ENCODE results near the gene NOXA1.
"Not testable (repeated sequence)": the region's sequence is repeated elsewhere in the genome, so short reads cannot be mapped to it uniquely, and the experiment has no call there.

NOXA1 gene, protein sequence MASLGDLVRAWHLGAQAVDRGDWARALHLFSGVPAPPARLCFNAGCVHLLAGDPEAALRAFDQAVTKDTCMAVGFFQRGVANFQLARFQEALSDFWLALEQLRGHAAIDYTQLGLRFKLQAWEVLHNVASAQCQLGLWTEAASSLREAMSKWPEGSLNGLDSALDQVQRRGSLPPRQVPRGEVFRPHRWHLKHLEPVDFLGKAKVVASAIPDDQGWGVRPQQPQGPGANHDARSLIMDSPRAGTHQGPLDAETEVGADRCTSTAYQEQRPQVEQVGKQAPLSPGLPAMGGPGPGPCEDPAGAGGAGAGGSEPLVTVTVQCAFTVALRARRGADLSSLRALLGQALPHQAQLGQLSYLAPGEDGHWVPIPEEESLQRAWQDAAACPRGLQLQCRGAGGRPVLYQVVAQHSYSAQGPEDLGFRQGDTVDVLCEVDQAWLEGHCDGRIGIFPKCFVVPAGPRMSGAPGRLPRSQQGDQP

DNA sequence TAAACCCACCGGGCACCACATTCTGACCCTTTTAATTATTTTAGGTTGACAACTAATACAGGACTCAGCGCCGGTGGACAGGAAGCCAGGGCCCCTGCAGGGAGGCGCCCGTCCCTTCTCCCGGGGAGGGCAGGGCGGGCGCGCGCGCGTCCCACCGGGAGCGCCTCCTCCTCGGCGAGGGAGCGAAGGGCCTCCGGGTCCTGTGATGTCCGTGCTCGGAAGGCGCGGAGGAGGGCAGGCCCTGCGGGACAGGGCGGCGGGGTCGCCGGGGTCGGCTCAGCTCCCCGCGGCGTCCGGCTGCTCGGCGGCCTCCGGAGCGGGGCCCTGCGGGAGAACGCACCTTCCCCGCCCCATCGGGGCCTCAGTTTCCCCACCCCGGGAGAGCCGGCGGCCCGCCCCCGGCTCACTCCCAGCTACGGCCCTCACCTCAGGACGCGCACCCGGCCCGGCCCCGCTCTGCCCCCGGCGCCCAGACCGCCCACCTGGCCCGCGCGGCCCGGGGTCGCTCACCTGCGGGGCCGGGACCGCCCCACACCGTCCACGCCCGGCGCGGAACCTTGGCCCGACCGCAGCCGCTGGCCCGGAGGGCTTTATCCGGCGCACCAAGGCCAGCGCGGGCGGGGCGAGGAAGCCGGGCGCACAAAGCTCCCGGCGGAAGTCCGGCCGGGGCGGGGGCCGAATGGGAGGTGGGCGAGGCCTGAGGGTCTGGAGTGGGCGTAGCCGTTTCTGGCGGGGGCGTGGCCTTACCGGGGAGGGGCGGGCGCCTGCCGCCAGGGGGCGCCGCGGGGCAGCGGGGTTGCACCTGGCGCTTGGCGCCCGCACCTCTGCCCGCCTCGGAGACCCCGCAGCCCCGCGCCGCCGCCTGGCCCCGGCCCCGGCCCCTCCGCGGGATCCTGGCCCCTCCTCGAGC lies at the start of gene NOXA1, which contains the start of gene EXD3:
Gene NOXA1, plus strand, starts transcription at position 790 of the 910 bp plus-strand sequence. CDS start 137 bp downstream, outside the sequence.
Gene EXD3, minus strand, starts transcription at position 559 of the 910 bp plus-strand sequence. CDS start 27,805 bp downstream, outside the sequence.
- DNase-seq (ENCODE audit: low spot score): peak; percentile 90

DNA sequence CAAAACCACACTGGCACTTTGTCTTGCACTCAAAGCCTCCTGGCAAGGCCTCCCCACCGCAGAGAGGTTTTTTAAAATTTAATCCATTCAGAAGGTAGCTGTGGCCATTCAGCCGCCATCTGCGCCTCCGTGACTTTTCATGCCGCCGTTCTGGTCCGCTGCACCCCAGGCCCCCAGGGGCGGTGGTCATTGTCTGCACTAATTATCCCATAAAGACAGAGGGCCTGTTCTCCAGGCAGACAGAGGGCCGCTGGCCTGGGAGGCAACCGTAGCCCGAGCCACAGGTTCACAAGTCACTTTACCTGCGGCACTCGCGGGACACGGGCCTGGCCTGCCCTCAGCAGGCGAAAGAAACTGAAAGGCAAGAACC lies 49.6 kb upstream of the NOXA1 start:
- no peak for DNase-seq (ENCODE audit: low spot score)

DNA sequence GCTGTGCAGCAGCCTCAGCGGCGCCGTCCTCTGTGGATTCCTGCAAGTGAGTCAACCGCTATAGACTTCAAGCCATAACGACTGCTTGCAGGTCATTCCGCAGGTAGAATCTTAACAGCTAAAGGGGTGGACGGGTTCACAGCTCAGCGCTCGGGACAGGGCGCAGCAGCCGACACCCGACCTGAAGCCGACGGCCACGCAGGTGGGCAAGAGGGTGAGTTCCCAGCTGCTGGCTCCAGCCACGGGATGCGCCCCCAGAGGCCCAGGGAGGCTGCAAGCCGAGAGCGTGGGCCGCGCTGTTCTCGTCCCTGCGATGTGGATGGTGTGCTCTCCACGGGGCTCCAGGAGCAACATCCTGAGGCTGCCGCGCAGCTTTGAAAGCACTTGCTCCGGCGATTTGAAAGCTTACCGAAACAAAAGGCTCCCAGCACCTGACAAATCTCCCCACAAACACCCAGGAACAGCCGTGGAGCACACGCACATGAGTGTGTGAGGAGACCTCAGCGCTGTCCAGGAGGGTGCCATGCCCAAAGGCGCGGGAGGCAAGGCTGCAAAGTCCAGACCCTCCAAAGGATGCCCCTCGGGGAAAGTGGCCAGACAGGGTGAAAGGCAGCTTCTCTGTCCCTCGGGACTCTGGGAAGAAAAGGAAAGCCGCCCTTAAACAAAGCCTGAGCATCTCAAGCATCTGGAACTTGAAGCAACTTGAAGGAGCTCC lies 48.9 kb upstream of the NOXA1 start:
- no peak for DNase-seq (ENCODE audit: low spot score)

DNA sequence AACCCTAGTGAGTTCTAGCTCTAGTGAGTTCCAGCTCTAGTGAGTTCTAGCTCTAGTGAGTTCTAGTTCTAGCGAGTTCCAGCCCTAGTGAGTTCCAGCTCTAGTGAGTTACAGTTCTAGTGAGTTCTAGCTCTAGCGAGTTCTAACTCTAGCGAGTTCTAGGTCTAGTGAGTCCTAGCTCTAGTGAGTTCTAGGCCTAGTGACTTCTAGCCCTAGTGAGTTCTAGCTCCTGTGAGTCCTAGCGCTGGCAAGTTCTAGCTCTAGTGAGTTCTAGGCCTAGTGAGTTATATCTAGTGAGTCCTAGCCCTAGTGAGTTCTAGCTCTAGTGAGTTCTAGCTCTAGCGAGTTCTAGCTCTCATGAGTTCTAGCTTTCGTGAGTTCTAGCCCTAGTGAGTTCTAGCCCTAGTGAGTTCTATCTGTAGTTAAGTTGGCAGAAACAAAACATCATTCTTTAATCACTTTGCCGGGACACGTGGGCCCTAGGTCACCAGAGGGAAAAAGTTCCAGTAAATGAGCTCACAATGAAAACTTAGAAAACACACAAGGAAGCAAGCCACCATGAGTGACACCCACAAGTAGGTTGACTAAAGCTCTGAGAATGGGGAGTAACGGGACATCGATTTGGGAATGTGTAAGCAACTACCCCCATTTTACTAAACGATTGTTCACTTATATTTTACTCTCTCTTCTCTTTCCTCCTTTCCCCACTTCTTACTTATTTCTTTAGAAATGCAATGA lies 47.7 kb upstream of the NOXA1 start:
- DNase-seq (ENCODE audit: low spot score): no peak

DNA sequence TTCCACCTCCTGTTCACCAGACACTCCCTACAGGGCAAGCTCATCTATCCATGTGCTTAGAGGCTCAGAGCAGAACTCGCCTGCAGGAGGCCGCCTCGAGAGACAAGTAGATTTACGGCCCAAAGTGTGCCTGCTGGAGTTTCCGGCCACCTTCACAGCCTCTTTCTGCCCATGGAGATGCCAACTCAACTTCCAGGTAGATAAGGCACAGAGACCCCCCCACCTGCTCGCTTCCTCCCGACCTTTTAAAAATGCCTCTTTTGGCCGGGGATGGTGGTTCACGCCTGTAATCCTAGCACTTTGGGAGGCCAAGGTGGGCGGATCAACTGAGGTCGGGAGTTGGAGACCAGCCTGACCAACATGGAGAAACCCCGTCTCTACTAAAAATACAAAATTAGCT lies 46.8 kb upstream of the NOXA1 start:
- no peak for DNase-seq (ENCODE audit: low spot score)

DNA sequence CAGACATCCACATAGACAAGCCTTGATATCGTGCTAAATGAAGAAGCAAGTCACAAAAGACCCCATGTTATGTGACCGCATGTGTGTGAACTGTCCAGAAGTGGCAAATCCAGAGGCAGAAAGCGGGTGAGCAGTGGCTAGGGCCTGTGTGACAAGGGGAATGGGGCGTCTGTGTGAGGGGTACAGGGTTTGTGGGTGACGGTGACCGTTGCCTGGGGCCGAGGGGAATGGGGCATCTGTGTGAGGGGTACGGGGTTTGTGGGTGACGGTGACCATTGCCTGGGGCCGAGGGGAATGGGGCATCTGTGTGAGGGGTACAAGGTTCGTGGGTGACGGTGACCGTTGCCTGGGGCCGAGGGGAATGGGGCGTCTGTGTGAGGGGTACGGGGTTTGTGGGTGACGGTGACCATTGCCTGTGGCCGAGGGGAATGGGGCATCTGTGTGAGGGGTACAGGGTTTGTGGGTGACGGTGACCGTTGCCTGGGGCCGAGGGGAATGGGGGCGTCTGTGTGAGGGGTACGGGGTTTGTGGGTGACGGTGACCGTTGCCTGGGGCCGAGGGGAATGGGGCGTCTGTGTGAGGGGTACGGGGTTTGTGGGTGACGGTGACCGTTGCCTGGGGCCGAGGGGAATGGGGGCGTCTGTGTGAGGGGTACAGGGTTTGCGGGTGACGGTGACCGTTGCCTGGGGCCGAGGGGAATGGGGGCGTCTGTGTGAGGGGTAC lies 44.3 kb upstream of the NOXA1 start:
- DNase-seq (ENCODE audit: low spot score): not testable (repeated sequence)

DNA sequence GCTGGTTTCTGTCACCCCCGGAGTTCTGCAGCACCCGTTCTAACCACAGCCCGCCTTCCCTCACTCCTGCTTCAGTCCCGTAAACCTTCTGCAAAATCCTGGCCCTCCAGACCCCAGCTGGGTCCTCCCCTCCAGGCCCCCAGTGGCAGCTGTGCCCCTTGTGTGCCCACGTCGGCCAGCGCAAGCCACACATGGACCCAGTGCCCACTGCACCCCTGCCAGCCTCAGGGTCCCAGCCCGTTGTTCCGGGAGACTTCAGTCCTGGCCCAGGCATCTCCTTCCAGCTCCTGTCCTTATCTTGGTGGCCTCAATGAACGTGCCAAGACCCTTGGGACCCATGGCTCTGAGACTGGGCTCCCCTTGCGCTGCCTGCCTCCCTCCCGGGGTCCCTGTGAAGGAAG lies 43.4 kb upstream of the NOXA1 start:
- no peak for DNase-seq (ENCODE audit: low spot score)

DNA sequence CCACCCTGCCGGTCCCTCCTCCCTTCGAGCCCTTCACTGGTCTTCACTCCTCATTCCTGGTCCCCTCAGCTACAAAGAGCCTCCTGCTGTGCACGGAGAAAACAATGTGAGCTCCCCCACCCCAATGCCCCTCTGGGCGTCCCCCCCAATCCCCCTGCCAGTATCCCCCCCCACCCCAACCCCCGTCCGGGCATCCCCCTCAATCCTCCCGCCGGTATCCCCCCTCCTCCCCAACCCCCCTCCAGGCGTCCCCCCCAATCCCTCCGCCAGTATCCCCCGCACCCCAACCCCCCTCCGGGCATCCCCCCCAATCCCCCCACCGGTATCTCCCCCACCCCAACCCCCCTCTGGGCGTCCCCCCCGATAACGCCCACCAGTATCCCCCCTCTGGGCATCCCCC lies 43.0 kb upstream of the NOXA1 start:
- no peak for DNase-seq (ENCODE audit: low spot score)

DNA sequence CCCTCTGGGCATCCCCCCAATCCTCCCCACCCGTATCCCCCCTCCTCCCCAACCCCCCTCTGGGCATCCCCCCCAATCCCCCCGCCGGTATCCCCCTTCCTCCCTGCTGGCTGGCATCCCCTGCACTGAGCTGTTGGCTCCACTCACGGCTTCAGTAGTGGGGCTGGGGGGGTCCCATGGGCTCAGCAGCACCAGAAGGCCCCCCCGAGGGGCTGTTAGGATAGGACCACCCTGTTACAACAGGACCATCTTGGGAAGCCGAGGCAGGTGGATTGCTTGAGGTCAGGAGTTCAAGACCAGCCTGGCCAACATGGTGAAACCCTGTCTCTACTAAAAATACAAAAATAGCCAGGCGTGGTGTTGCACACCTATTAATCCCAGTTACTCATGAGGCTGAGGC lies 42.6 kb upstream of the NOXA1 start:
- DNase-seq (ENCODE audit: low spot score): no peak

DNA sequence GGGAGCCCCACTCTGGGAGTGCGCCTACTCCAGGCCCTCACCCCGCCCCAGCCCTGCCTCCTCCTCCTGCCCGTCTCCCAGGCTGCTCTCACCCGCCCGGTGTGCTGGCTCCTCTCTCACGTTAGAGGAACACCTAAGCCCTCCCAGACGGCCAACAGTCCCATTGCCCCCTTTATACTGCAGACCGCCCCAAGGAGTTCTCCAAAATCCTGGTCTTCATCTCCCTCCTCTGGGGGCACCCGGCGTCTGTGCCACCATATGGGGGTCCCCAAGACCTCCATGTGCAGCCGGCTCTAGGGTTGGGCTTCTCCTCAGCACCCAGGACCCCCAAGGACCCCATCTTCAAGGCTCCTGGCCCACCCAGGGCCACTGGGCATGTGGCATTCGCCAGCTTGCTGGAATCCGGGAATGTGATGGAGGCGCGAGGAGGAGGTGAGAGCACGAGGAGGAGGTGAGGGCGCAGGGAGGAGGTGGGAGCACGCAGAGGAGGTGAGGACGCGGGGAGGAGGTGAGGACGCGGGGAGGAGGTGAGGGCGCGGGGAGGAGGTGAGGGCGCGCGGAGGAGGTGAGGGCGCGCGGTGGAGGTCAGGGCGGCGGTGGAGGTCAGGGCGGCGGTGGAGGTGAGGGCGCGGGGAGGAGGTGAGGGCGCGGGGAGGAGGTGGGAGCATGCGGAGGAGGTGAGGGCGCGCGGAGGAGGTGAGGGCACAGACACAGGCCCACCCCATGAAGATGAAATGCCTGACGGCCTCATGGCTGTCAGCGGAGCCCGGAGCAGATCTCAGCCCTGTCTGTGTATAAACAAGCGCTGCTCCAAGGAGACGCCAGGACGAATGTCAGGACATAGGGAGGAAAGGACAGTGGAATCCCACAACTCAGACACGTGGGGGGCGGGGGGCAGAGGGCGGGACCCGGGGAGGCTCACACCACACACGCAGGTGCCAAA lies 41.4 kb upstream of the NOXA1 start:
- DNase-seq (ENCODE audit: low spot score): no peak

DNA sequence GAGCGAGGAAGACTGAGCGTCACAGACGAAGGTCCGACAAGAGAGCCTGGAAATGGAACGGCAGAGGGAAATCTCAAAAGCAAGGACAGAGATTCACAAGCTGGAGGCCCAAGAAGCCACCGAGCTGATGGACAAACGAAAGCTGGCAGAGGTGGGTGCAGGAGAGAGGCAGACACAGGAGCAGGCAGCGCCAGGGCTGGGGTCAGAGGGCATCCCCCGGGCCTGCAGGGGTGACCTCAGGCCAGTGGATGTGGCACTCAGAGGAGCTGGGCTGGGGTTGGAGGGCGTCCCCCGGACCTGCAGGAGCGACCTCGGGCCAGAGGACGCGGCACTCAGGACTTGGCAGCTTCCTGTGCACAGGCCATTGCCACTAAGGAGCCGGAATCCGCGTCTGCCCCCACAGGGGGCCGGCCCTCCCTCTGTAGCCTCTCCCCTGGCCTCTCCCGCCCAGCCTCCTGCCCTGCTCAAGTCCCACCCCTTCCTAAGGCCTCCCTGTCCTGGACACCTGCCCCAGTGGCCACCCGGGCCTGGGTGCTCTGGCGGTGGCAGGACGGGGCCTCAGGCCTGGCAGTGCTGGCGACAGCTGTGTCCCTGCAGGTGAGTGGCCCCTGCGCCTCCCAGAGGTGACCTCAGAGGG lies 40.6 kb upstream of the NOXA1 start:
- no peak for DNase-seq (ENCODE audit: low spot score)

DNA sequence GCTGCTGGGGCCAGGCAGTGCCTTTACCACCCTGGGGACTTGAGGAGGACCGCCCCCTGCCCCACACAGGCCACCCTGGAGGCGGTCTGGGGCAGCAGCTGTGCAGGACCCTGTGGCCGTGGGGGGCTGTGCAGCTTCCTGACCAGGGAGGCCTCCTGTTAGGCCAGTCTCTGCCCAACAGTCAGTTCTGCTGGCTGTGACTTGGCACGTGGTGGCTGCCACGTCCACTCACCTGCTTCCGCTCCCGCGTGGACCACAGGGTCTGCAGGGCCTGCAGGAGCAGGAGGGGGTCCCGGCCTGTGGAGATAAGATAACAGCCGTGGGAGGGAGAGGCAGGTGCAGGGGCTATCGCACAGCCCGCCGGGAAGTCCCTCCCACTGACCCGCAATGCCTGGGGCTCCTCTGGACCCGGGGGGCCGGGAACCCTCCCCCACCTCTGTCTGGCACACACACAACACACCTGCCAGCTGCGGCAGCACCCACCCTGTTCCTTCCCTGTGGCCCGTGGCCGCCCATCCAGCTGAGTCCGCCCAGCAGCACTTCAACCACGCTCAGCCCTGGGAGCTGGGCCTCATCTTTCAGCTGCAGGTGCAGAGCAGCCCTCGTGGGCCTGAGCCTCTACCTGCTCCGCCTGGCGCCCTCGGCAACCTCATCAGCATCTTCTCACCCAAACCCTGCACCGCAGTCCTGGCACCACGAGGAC lies 40.0 kb upstream of the NOXA1 start:
- no peak for DNase-seq (ENCODE audit: low spot score)

DNA sequence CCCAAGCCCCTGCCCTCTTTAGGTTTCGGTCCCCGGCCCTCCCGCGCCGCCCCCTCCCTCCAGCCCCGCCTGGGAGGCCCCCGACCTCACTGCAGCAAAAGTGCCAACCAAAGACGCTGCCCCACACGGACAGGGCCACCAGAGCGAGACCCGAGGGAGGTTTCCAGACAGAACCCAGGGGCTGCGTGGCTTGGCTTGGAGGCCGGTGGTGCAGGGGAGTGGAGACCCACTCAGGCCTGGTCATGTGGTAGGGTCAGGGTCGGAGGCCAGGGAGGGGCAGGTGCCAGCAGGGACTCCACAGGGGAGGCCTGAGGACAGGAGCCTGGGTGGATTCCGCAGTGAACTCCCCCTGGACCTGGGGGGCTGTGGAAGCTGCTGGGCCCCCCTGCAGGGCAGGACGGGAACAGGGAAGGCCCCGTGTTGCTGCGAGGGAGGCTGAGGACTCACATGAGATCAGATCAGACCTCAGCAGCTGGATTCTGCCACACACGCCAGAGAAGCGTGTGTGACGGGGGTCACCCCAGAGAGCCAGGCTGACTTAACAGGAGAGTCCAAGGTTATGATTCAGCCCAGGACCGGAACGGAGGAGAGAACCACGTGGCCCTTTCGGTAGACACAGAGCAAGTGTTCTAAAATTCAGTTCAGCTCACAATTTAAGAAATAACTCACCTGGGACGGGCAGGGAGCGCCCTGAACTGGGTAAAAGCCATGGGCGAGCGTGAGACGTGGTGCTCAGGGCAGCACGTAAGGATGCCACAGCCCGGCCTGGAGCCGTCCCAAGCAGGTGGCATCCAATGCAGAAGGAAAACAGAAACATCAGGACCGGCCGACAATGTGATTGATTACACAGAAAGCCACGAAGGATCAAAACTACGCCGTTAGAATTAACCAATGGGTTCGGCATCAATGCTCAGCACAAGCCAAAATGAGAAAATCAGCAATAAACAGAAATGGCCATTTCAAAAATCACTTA lies 39.1 kb upstream of the NOXA1 start:
- no peak for DNase-seq (ENCODE audit: low spot score)

DNA sequence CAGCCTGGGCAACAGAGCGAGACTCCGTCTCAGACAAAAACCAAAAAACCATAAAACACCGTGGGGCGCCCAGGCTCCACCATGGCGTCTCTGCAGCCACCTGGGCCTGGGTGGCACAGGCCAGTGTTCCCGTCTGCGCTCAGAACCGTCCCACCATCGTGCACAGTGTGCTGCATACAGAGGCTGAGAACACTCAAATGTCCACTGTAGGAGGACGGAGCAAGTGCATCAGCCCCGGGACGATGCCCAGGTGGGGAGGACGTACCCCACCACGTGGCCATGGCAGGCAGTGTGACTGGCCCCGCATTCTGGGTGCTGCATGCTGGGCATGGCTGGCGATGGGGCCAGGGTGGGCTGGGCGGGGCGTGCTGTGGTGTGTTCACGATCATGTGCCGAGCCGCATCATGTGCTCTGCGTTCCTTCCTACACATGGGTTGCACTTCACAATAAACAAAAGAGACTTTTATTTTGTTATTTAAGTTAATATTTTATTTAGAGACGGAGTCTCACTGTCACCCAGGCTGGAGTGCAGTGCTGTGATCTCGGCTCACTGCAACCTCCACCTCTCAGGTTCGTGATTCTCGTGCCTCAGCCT lies 38.0 kb upstream of the NOXA1 start:
- DNase-seq (ENCODE audit: low spot score): no peak

DNA sequence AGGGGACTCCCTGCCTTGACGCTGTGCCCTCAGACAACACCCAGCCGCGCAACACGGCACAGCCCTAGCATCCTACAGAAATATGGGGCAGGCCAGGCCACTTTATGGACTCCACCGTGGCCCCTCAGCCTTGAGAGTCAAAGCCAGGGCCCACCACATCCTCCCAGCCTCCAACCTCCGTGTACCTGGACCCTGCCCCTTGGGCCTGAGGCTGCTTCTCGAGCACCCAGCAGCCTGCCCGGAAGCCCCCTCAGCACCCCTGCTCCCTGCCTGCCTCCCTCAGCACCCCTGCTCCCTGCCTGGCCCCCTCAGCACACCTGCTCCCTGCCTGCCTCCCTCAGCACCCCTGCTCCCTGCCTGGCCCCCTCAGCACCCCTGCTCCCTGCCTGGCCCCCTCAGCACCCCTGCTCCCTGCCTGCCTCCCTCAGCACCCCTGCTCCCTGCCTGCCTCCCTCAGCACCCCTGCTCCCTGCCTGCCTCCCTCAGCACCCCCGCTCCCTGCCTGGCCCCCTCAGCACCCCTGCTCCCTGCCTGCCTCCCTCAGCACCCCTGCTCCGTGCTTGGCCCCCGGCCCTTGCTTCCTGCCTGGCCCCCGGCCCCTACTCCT lies 36.6 kb upstream of the NOXA1 start:
- not testable (repeated sequence) for DNase-seq (ENCODE audit: low spot score)

DNA sequence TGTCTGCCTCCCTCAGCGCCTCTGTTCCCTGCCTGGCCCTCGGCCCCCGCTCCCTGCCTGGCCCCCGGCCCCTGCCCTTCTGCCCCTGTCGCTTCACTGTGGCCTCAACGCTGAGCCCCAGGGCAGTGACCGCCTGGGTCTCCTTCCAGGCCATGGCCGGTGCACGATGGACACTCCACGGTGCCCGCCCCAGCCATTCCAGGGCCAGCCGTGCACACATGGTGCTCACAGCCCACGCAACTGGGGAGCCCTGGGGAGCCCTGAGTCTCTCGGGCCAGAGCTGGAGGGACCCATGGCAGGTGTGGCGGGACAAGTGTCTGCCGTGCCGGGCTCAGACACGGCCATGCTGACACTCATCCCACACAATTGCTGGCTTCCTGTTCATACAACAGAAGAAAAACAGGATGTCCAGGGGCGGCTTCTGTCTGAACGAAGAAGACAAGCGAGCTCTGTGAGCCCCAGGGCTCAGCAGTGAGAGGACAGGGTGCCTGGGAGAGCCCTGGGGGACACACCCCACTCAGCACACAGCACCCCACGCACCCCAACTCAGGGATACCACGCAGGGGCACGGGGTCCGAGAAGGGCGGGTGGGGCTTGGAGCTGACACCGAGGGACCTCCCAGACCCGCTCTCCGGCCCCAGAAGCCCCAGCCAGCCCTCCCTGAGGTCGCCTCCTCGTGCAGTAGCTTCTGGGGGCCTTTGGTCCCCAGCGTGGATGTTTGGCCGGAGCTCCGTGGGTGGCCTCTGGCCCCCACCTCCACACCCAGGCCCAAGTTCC lies 35.9 kb upstream of the NOXA1 start:
- no peak for DNase-seq (ENCODE audit: low spot score)
